CD4-positive, alpha-beta T cell (primary cell): Measurements from ENCODE around the gene OR9Q2. TPM values are rescaled to one million over a fixed set of nuclear protein-coding genes. Genes with fewer than 3 reads are reported as not detected.

ENCODE experiments used
- ATAC-seq: fragments of 200-7000 bp; cut with Tn5 transposase; one replicate; pipeline ENCODE4 v1.10.0; 2022; ENCODE audit warnings: mild to moderate bottlenecking; ENCODE audit not compliant: poor library complexity
- CTCF ChIA-PET: fragments of 350-600 bp; sonication (Branson Sonifier 250); formaldehyde crosslinking; loops from one replicate; lab custom pipeline; 2021; ENCODE audit warnings: antibody characterized with exemption, inconsistent platforms; lab: Charles Lee
- POLR2A ChIA-PET: fragments of 350-600 bp; sonication (Branson Sonifier 250); formaldehyde crosslinking; loops from one replicate; lab custom pipeline; 2021; ENCODE audit warnings: antibody characterized with exemption, inconsistent platforms; lab: Charles Lee
- DNase-seq, 14 experiments: peaks; one replicate each; pipeline ENCODE4 v3.0.0-alpha.2; 2013 to 2020; ENCODE audit warnings: mixed read lengths in 2 of 14
- H3K27ac ChIP-seq, 2 donors: one replicate each; pipeline versions ENCODE4 v1.5.1 to v1.7.0; 2013; ENCODE audit warnings: low read length in 2 of 2, low read depth in 1 of 2, mild to moderate bottlenecking in 1 of 2
- H3K27me3 ChIP-seq, 2 experiments: 1 replicate in 1 of 2; 2 replicates in 1 of 2; pipeline versions ENCODE4 v1.6.1 to v1.7.0; 2013; ENCODE audit warnings: low read length in 2 of 2, control low read depth in 1 of 2, mild to moderate bottlenecking in 1 of 2, moderate library complexity in 1 of 2; ENCODE audit not compliant: insufficient read depth in 2 of 2, control insufficient read depth in 1 of 2
- H3K36me3 ChIP-seq: one replicate; pipeline ENCODE4 v1.6.1; 2013; ENCODE audit warnings: low read length, control low read depth; ENCODE audit not compliant: insufficient read depth
- H3K4me1 ChIP-seq: one replicate; pipeline ENCODE4 v1.6.1; 2013; ENCODE audit warnings: low read length, control low read depth; ENCODE audit not compliant: insufficient read depth
- H3K4me3 ChIP-seq: one replicate; pipeline ENCODE4 v1.5.1; 2013; ENCODE audit warnings: mild to moderate bottlenecking, low read length, moderate library complexity
- H3K9me3 ChIP-seq, 2 experiments: 1 replicate in 1 of 2; 2 replicates in 1 of 2; pipeline versions ENCODE4 v1.6.1 to v1.7.0; 2013; ENCODE audit warnings: low read length in 2 of 2, mild to moderate bottlenecking in 2 of 2, control low read depth in 1 of 2, moderate library complexity in 1 of 2; ENCODE audit not compliant: control insufficient read depth in 1 of 2, insufficient read depth in 1 of 2
- H3K27ac Mint-ChIP-seq: one replicate; pipeline ENCODE4 v1.8.0; 2020; ENCODE audit warnings: mixed read lengths
- H3K27me3 Mint-ChIP-seq: one replicate; pipeline ENCODE4 v1.8.0; 2021; ENCODE audit warnings: mixed read lengths
- H3K36me3 Mint-ChIP-seq: one replicate; pipeline ENCODE4 v1.8.0; 2021; ENCODE audit warnings: low read depth, mixed read lengths
- H3K4me1 Mint-ChIP-seq: one replicate; pipeline ENCODE4 v1.8.0; 2021; ENCODE audit warnings: low read depth, mixed read lengths
- H3K4me3 Mint-ChIP-seq: one replicate; pipeline ENCODE4 v1.8.0; 2020; ENCODE audit warnings: mild to moderate bottlenecking, mixed read lengths
- H3K9me3 Mint-ChIP-seq: one replicate; pipeline ENCODE4 v1.8.0; 2020; ENCODE audit warnings: mixed read lengths
- intact Hi-C, 2 experiments: fragments of 100-400 bp; cut with DNase I in 1 of 2; cut with micrococcal nuclease in 1 of 2; formaldehyde crosslinking; loops; one replicate each; pipeline versions ENCODE4 v1.15.1 to v1.9.0; 2023 to 2025; cut with DNase I, micrococcal nuclease
- polyA plus RNA-seq, 2 donors: library from polyadenylated mRNA; unstranded; fragments of 120-200 nt; gene quantifications; one replicate each; pipeline ENCODE4 v1.2.1, GENCODE V29; 2013
- total RNA-seq, 174 experiments: library from RNA in 2 of 174; stranded (reverse) in 2 of 174; gene quantifications; one replicate each; pipeline ENCODE4 v1.2.3 and lab custom pipeline; 2021 to 2026
- TF ChIP-seq, protein P1 (sequence below): fragments of 200-600 bp; IDR thresholded peaks from one replicate; pipeline ENCODE4 v1.8.0; 2022; ENCODE audit warnings: antibody characterized with exemption, mild to moderate bottlenecking

The OR9Q2 gene, protein sequence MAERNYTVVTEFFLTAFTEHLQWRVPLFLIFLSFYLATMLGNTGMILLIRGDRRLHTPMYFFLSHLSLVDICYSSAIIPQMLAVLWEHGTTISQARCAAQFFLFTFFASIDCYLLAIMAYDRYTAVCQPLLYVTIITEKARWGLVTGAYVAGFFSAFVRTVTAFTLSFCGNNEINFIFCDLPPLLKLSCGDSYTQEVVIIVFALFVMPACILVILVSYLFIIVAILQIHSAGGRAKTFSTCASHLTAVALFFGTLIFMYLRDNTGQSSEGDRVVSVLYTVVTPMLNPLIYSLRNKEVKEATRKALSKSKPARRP
- total RNA-seq (not detected), total RNA-seq (lab: John Stamatoyannopoulos, UW) (0 to 0.12 (median 0) reads per million in 172 experiments)
- not detected for polyA plus RNA-seq (2013, experiment 1 of 2)
- polyA plus RNA-seq (2013, experiment 2 of 2): not detected

DNA sequence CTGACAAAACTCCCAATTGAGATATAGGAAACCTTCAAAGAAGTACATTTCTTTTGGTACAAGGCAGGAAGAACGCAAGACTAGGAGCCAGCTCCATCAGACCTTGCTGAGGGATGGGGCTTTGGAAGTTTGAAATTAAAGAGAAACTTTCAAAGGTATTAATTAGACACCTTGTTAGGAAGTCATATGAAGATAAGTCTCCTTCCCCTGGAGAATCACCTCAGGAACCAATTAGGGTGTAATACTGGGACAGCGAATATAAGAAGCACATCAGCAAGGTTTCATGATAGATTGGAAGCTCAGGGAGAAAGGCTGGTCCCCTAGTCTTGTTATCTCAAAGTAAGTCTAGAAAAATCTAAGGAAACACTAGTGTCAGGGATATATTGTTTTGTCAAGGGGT, at the start of gene OR9Q2:
Gene OR9Q2 (plus strand): TSS at position 301 of the 400 bp plus-strand sequence. CDS start 1,421 bp downstream, outside the sequence.
- Mint-ChIP-seq H3K4me3 (no peak within 1 kb of the TSS), H3K27ac (no peak within 1 kb of the TSS), H3K36me3 (no peaks in the 10 kb centered on the region), H3K4me1 (no peaks in the 10 kb centered on the region), H3K27me3 (no peaks in the 10 kb centered on the region), H3K9me3 (no peaks in the 10 kb centered on the region)
- POLR2A ChIA-PET: no interaction called here
- ATAC-seq (no peak), DNase-seq (no peak)
- CTCF ChIA-PET: no interaction called here
- H3K27me3 ChIP-seq: peaks cover 0 to 4% of the 10 kb centered on the region in 2 experiments
- H3K9me3 ChIP-seq: no peaks in the 10 kb centered on the region
- H3K27ac ChIP-seq: no peak within 1 kb of the TSS
- H3K4me3 ChIP-seq: no peak within 1 kb of the TSS
- intact Hi-C loops: no loop called here
- H3K36me3 ChIP-seq: no peaks in the 10 kb centered on the region
- TF ChIP-seq, protein P1, sequence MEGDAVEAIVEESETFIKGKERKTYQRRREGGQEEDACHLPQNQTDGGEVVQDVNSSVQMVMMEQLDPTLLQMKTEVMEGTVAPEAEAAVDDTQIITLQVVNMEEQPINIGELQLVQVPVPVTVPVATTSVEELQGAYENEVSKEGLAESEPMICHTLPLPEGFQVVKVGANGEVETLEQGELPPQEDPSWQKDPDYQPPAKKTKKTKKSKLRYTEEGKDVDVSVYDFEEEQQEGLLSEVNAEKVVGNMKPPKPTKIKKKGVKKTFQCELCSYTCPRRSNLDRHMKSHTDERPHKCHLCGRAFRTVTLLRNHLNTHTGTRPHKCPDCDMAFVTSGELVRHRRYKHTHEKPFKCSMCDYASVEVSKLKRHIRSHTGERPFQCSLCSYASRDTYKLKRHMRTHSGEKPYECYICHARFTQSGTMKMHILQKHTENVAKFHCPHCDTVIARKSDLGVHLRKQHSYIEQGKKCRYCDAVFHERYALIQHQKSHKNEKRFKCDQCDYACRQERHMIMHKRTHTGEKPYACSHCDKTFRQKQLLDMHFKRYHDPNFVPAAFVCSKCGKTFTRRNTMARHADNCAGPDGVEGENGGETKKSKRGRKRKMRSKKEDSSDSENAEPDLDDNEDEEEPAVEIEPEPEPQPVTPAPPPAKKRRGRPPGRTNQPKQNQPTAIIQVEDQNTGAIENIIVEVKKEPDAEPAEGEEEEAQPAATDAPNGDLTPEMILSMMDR: no peak
- no peaks in the 10 kb centered on the region for H3K4me1 ChIP-seq

DNA sequence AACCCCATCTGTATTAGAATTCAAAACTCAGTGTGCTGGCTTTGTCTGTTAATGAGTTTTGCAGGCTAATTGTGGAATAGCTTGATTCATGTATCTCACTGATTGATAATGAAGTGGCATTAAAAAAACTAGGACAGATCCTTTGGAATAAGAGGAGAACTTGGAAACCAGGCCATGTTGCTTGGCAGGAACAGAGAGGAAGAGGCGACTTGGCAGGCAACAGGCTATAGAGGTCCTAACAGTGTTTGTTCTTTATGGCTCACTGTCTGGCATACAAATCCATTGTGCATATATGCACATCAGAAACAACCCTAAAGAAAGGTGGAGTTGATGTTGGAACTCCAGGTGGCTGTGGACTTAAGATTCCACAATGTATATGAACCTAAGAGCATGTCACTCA, 46.1 kb upstream of the OR9Q2 start:
- Histone ChIP-seq H3K36me3 (no peaks in the 10 kb centered on the region), H3K27ac (no peak overlapping the region), H3K4me3 (no peak overlapping the region), H3K9me3 (no peaks in the 10 kb centered on the region), H3K4me1 (no peaks in the 10 kb centered on the region), H3K27me3 (no peaks in the 10 kb centered on the region)
- Mint-ChIP-seq H3K27me3 (peaks cover 28% of the 10 kb centered on the region), H3K4me3 (no peak overlapping the region), H3K36me3 (no peaks in the 10 kb centered on the region), H3K27ac (no peak overlapping the region), H3K9me3 (no peaks in the 10 kb centered on the region), H3K4me1 (no peaks in the 10 kb centered on the region)
- ChIA-PET CTCF (no interaction called here), POLR2A (no interaction called here)
- DNase-seq (no peak), ATAC-seq (no peak)
- intact Hi-C loops: no loop called here
- TF ChIP-seq, protein P1: no peak

DNA sequence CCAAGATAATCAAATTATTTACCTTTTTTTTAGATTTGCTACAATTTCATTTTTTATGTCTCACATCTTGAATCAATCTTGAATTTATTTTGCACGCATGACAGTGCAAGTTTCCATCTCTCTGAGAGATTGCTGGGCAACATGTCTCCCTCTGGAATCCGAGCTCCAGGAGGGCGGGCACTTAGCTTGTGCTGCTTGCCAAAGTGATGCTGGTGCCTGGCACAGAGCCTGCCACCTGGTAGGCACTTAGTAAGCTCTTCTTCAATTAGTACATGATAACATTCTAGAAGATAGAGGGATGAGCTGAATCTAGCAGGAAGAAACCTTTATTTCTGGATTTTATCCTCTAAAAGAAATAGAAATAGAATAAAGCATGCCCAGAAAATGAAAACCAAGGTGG, 36.1 kb upstream of the OR9Q2 start:
- peaks cover 2 to 3% of the 10 kb centered on the region in 2 experiments for H3K27me3 ChIP-seq
- H3K4me1 Mint-ChIP-seq: no peaks in the 10 kb centered on the region
- intact Hi-C loops: no loop called here

More for the DNA sequence above, 36.1 kb upstream of the OR9Q2 start:
- no peak for DNase-seq
- H3K4me1 ChIP-seq: no peaks in the 10 kb centered on the region
- TF ChIP-seq, protein P1: no peak
- no peaks in the 10 kb centered on the region for H3K9me3 ChIP-seq
- no peak overlapping the region for H3K4me3 Mint-ChIP-seq
- POLR2A ChIA-PET: no interaction called here
- H3K9me3 Mint-ChIP-seq: no peaks in the 10 kb centered on the region
- no peaks in the 10 kb centered on the region for H3K36me3 ChIP-seq
- H3K27me3 Mint-ChIP-seq: peaks cover 36% of the 10 kb centered on the region
- no peak for ATAC-seq
- H3K4me3 ChIP-seq: no peak overlapping the region
- CTCF ChIA-PET: no interaction called here
- H3K27ac Mint-ChIP-seq: no peak overlapping the region
- H3K27ac ChIP-seq: no peak overlapping the region
- no peaks in the 10 kb centered on the region for H3K36me3 Mint-ChIP-seq
